Loucy (cell line): ENCODE results near the gene FBXO22.

Source experiments
- H2AFZ ChIP-seq: fragments of 200-600 bp; sonication (generic); 2 replicates; pipeline ENCODE4 v1.6.0; 2016; ENCODE audit warnings: antibody characterized with exemption, mild to moderate bottlenecking, low read length, moderate library complexity
- H3F3A ChIP-seq: fragments of 200-600 bp; 2 replicates; pipeline ENCODE4 v1.6.0; 2016; ENCODE audit warnings: antibody characterized with exemption, low read depth, mild to moderate bottlenecking
- H3K27me3 ChIP-seq: fragments of 200-600 bp; sonication (generic); 2 replicates; pipeline ENCODE4 v1.6.1; 2014; ENCODE audit warnings: low read length, mild to moderate bottlenecking; ENCODE audit not compliant: insufficient read depth, poor library complexity, severe bottlenecking
- H3K36me3 ChIP-seq: fragments of 200-600 bp; sonication (generic); 2 replicates; pipeline ENCODE4 v1.6.1; 2016; ENCODE audit warnings: low read length; ENCODE audit not compliant: insufficient read depth
- H3K4me1 ChIP-seq: fragments of 200-600 bp; sonication (generic); 2 replicates; pipeline ENCODE4 v1.5.1; 2014; ENCODE audit warnings: low read length, mild to moderate bottlenecking; ENCODE audit not compliant: insufficient read depth, poor library complexity, severe bottlenecking
- H3K4me2 ChIP-seq: fragments of 200-600 bp; sonication (generic); 2 replicates; pipeline ENCODE4 v1.6.0; 2014; ENCODE audit warnings: antibody characterized with exemption, low read length, low read depth, mild to moderate bottlenecking; ENCODE audit not compliant: poor library complexity, severe bottlenecking
- H3K4me3 ChIP-seq: fragments of 200-600 bp; sonication (generic); 2 replicates; pipeline ENCODE4 v1.5.1; 2014; ENCODE audit warnings: low read length, mild to moderate bottlenecking, mixed read lengths; ENCODE audit not compliant: poor library complexity, severe bottlenecking
- H3K79me2 ChIP-seq: fragments of 200-600 bp; sonication (generic); 2 replicates; pipeline ENCODE4 v1.6.1; 2014; ENCODE audit warnings: low read length; ENCODE audit not compliant: insufficient read depth
- H3K9ac ChIP-seq: fragments of 200-600 bp; sonication (generic); 2 replicates; pipeline ENCODE4 v1.6.0; 2014; ENCODE audit warnings: mild to moderate bottlenecking, low read depth, low read length, moderate library complexity; ENCODE audit not compliant: poor library complexity, severe bottlenecking
- H3K9me2 ChIP-seq: fragments of 200-600 bp; sonication (generic); replicated peaks from 2 replicates; pipeline ENCODE4 v1.6.1; 2016; ENCODE audit warnings: low read depth, low read length, mixed read lengths
- H3K9me3 ChIP-seq: fragments of 200-600 bp; sonication (generic); 2 replicates; pipeline ENCODE4 v1.6.1; 2014; ENCODE audit warnings: mild to moderate bottlenecking, antibody characterized with exemption, low read length, low read depth; ENCODE audit not compliant: insufficient read depth
- H4K20me1 ChIP-seq: fragments of 200-600 bp; sonication (generic); 2 replicates; pipeline ENCODE4 v1.6.0; 2014; ENCODE audit warnings: antibody characterized with exemption, low read length, mild to moderate bottlenecking; ENCODE audit not compliant: insufficient read depth, poor library complexity, severe bottlenecking
- CTCF ChIP-seq: fragments of 200-600 bp; sonication (generic); conservative IDR thresholded peaks from 2 replicates; pipeline ENCODE4 v1.5.1; 2014; ENCODE audit warnings: mild to moderate bottlenecking, antibody characterized with exemption, low read length
- EZH2phosphoT487 ChIP-seq: fragments of 200-600 bp; IDR thresholded peaks from 2 replicates; pipeline ENCODE4 v1.6.1; 2018; ENCODE audit warnings: antibody characterized with exemption, mild to moderate bottlenecking, moderate library complexity, borderline replicate concordance

FBXO22 gene

GRCh38 chr15:75903331-75904239 lies at the start of gene FBXO22:
Gene FBXO22, plus strand, starts transcription at chr15:75903878. Its CDS starts 86 bp downstream, at chr15:75903964.
- Histone ChIP-seq H4K20me1 (peaks cover 5% of the 10 kb centered on the region), H3K27me3 (no peaks in the 10 kb centered on the region), H3K4me2 (peak within 1 kb of the TSS; percentile 76), H3K9ac (peak within 1 kb of the TSS; percentile 95), H3K4me3 (peak within 1 kb of the TSS; percentile 80), H3K36me3 (peaks cover 30% of the 10 kb centered on the region), H3K79me2 (peaks cover 30% of the 10 kb centered on the region), H3F3A (no peaks in the 10 kb centered on the region), H3K4me1 (peaks cover 12% of the 10 kb centered on the region), H3K9me3 (no peaks in the 10 kb centered on the region), H3K9me2 (no peaks in the 10 kb centered on the region), H2AFZ (peak within 1 kb of the TSS; percentile 82)
- TF ChIP-seq CTCF (no peak), EZH2phosphoT487 (no peak)

GRCh38 chr15:75857886-75858285 lies 45.8 kb upstream of the FBXO22 start:
- Histone ChIP-seq H3K36me3 (peaks cover 68% of the 10 kb centered on the region; the same call in 1 of the 2 replicates), H3K4me1 (peaks cover 9% of the 10 kb centered on the region), H3K4me3 (no peak overlapping the region), H2AFZ (no peak overlapping the region), H3K27me3 (no peaks in the 10 kb centered on the region), H3K9me2 (no peaks in the 10 kb centered on the region), H4K20me1 (peaks cover 57% of the 10 kb centered on the region), H3F3A (no peaks in the 10 kb centered on the region), H3K4me2 (no peak overlapping the region), H3K79me2 (peaks cover 93% of the 10 kb centered on the region), H3K9ac (no peak overlapping the region), H3K9me3 (no peaks in the 10 kb centered on the region)
- TF ChIP-seq EZH2phosphoT487: no peak
- TF ChIP-seq CTCF: no peak

GRCh38 chr15:75861750-75862402 lies 41.8 kb upstream of the FBXO22 start:
- peaks cover 96% of the 10 kb centered on the region for H3K79me2 ChIP-seq
- no peak overlapping the region for H2AFZ ChIP-seq
- H3K36me3 ChIP-seq: peaks cover 68% of the 10 kb centered on the region; the same call in 1 of the 2 replicates
- H3K4me1 ChIP-seq: peaks cover 18% of the 10 kb centered on the region
- H3K9ac ChIP-seq: no peak overlapping the region
- H3K4me2 ChIP-seq: no peak overlapping the region
- no peaks in the 10 kb centered on the region for H3K27me3 ChIP-seq
- peaks cover 62% of the 10 kb centered on the region for H4K20me1 ChIP-seq
- no peaks in the 10 kb centered on the region for H3K9me3 ChIP-seq
- H3F3A ChIP-seq: no peaks in the 10 kb centered on the region
- no peaks in the 10 kb centered on the region for H3K9me2 ChIP-seq
- no peak for TF ChIP-seq EZH2phosphoT487
- TF ChIP-seq CTCF: no peak
- no peak overlapping the region for H3K4me3 ChIP-seq
